Measurements from ENCODE around the gene TBC1D7. TPM values are rescaled to one million over a fixed set of nuclear protein-coding genes. Genes with fewer than 3 reads are reported as not detected.
"Not testable (repeated sequence)": the region's sequence is repeated elsewhere in the genome, so short reads cannot be mapped to it uniquely, and the experiment has no call there.

The TBC1D7 gene
- total RNA-seq, 4 donors from 2014 or later: 5.5 to 12.5 (median 8.4) TPM

DNA sequence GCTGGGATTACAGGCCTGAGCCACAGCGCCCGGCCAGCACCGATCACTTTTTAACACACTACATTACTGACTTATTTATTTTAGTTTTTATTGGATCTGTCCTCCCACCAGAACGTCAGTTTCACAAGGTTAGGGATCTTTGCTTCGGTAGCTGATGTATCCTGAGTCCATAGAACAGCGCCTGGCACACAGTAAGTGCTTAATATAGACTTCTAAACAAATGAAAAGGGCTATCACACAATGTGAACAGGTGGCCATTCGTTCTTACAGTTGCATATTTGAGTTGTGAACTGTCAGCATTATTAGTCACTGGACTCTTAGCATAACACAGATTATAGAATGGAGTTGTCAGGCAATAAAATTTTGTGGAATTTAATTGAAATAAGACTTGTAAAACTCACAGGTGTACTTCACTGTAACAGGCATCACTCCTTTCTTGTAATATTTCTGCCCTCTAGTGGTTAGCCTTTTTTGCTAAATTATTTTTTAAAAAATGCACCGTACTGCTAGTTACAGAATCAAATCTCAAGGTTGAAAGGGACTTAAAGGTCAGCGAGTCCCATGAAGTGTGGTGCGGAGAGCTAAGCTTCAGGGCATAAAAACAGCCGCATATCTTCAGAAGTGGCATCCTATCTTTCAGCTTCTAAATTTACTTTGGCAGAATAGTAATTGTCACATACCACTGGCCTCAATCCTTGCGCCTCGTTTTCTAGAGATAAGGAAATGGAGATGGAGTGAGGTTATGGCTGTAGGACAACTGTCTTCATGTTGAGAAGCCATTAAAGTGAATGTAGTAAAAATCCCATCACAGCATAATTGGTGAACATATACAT lies 3.4 kb upstream of the TBC1D7 start:
- no peak overlapping the region for H3K27ac ChIP-seq (replicated peaks in 1 of 4)
- peaks cover 14 to 20% (median 17%) of the 10 kb centered on the region in 4 donors for H3K4me1 ChIP-seq
- no peak overlapping the region for H3K4me3 ChIP-seq
- H3K27me3 ChIP-seq: no peaks in the 10 kb centered on the region
- WGBS: 59% methylated on average over 13 of the region's 13 CpGs
- H3K9me3 ChIP-seq: no peaks in the 10 kb centered on the region
- TF ChIP-seq, protein P1, sequence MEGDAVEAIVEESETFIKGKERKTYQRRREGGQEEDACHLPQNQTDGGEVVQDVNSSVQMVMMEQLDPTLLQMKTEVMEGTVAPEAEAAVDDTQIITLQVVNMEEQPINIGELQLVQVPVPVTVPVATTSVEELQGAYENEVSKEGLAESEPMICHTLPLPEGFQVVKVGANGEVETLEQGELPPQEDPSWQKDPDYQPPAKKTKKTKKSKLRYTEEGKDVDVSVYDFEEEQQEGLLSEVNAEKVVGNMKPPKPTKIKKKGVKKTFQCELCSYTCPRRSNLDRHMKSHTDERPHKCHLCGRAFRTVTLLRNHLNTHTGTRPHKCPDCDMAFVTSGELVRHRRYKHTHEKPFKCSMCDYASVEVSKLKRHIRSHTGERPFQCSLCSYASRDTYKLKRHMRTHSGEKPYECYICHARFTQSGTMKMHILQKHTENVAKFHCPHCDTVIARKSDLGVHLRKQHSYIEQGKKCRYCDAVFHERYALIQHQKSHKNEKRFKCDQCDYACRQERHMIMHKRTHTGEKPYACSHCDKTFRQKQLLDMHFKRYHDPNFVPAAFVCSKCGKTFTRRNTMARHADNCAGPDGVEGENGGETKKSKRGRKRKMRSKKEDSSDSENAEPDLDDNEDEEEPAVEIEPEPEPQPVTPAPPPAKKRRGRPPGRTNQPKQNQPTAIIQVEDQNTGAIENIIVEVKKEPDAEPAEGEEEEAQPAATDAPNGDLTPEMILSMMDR (IDR thresholded peaks at IDR 0.05): peak; percentile 53 to 69 (median 64)
- TF ChIP-seq POLR2AphosphoS5 (IDR thresholded peaks at IDR 0.05): no peak
- intact Hi-C loops (cut with DNase I): loop anchor here (2.0 to 5.0 kb wide), 2 partner anchors 139 to 419 kb away; no protein-coding TSS in a partner anchor
- no peak for DNase-seq (ENCODE audit: extremely low spot score)
- H3K36me3 ChIP-seq: no peaks in the 10 kb centered on the region

DNA sequence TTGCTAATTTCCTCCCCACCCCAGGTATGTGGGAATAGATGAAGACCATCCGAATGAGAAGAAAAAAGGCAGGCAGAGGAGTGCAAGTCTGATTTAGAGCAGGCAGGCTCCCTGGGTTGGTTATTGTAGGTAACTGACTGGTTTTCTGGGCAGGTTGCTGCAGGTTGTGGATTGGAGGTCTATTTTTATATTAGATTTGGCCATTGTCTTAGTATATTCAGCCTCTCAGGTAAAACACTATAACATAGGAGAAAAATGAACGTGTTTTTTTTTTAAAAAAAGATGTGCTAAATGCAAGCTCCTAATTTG lies 492 bp upstream of the TBC1D7 start:
- WGBS: 8% methylated on average over 2 of the region's 2 CpGs
- no peak for DNase-seq (ENCODE audit: extremely low spot score)
- Histone ChIP-seq H3K36me3 (peaks cover 6 to 24% (median 14%) of the 10 kb centered on the region in 4 donors), H3K27ac (replicated peaks in 1 of 4) (peak overlapping the region; percentile 88 to 93 (median 90)), H3K4me1 (peaks cover 13 to 20% (median 17%) of the 10 kb centered on the region in 4 donors), H3K27me3 (no peaks in the 10 kb centered on the region), H3K9me3 (no peaks in the 10 kb centered on the region), H3K4me3 (peak overlapping the region; percentile 76 to 85 (median 79))
- TF ChIP-seq POLR2A (IDR thresholded peaks at IDR 0.05; ENCODE audit: low read depth): no peak
- no peak for TF ChIP-seq EP300 (IDR thresholded peaks at IDR 0.05)
- TF ChIP-seq POLR2AphosphoS5 (IDR thresholded peaks at IDR 0.05): no peak
- TF ChIP-seq, protein P1 (IDR thresholded peaks at IDR 0.05): no peak
- intact Hi-C loops (cut with DNase I): no loop called here

DNA sequence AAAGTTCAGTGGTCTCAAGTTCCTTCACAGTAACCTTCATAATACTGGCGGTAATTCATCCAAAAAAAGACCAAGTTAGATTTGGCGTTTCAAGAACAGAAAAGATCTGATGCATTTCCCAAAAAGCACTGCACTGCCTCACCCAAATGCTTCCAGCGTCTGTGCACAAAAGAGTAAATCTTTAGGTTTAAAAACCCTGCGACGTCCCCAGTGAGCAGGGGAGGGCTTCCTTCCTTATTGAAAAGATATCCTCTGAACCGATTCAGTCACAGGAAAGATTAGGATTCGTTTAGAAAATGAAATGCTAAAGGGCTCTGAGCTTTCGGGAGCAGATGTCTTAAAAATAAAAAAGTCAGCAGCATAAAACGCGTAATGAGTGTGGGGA lies 654 bp downstream of the TBC1D7 start:
- under 1% methylated on average over 10 of the region's 10 CpGs for WGBS
- intact Hi-C loops (cut with DNase I): no loop called here
- DNase-seq (ENCODE audit: extremely low spot score): peak; percentile 89
- Histone ChIP-seq H3K27ac (replicated peaks in 1 of 4) (peak overlapping the region; percentile 88 to 93 (median 90)), H3K36me3 (peaks cover 6 to 32% (median 24%) of the 10 kb centered on the region in 4 donors), H3K4me3 (peak overlapping the region; percentile 76 to 85 (median 79)), H3K27me3 (no peaks in the 10 kb centered on the region), H3K4me1 (peaks cover 13 to 20% (median 17%) of the 10 kb centered on the region in 4 donors), H3K9me3 (no peaks in the 10 kb centered on the region)
- TF ChIP-seq, protein P1 (IDR thresholded peaks at IDR 0.05): no peak
- no peak for TF ChIP-seq EP300 (IDR thresholded peaks at IDR 0.05)
- no peak for TF ChIP-seq POLR2AphosphoS5 (IDR thresholded peaks at IDR 0.05)
- TF ChIP-seq POLR2A (IDR thresholded peaks at IDR 0.05; ENCODE audit: low read depth): no peak

DNA sequence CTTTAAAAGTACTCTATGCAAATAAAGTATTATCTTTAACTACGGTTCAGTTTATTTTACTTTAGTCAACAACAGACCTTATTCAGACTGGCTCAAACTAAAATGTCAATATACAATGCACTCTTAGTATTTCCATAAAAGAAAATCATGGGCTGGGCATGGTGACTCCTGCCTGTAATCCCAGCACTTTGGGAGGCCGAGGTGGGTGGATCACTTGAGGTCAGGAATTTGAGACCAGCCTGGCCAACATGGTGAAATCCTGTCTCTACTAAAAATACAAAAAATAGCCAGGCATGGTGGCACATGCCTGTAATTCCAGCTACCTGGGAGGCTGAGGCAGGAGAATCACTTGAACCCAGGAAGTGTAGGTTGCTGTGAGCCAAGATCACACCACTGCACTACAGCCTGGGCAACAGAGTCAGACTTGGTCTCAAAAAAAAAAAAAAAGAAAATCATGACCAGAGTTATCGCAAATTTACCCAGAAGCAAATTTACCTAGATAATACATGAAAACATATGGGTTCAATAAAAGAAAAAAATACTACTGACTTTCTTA lies 2.2 kb downstream of the TBC1D7 start:
- H3K4me3 ChIP-seq; H3K27me3 ChIP-seq; DNase-seq (ENCODE audit: extremely low spot score); intact Hi-C loops (cut with DNase I); H3K9me3 ChIP-seq; H3K27ac ChIP-seq (replicated peaks in 1 of 4): not testable (repeated sequence)
- peaks cover 13 to 20% (median 17%) of the 10 kb centered on the region in 4 donors for H3K4me1 ChIP-seq
- WGBS: 91% methylated on average over 3 of the region's 3 CpGs
- H3K36me3 ChIP-seq: peaks cover 12 to 47% (median 39%) of the 10 kb centered on the region in 4 donors

DNA sequence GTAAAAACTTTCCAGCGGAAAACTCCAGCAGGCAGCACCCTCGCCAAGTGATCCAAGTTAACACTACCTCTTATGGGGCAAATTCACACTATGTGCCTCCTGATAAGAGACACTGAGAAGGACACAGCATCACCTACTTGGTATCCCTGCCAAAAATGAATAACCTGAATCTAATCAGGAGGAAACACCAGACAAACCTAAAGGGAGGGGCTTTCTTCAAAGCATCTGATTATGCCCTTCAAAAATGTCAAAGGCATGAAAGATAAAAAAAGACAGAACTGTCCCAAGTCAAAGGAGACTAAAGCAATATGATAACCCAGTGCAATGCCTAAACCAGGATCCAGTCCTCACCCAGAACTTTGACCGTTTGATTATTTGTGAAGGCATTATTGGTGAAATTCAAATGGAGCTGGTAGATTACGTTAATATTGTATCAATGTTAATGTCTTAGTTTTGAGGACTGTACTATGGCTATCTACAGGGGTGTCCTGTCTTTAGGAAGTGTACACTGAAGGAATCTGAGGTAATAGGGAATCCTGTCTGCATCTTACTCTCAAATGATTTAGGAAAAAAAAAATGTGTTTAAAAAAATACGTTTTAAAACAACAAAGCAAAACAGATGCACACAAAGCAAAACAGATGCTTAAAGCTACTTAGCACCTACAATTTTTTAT lies 8.3 kb downstream of the TBC1D7 start:
- intact Hi-C loops (cut with DNase I): no loop called here
- H3K4me3 ChIP-seq: no peak overlapping the region
- no peaks in the 10 kb centered on the region for H3K9me3 ChIP-seq
- no peak overlapping the region for H3K27ac ChIP-seq (replicated peaks in 1 of 4)
- no peaks in the 10 kb centered on the region for H3K4me1 ChIP-seq
- peak; percentile 42 for DNase-seq (ENCODE audit: extremely low spot score)
- WGBS: 94% methylated on average over 5 of the region's 5 CpGs
- TF ChIP-seq POLR2A (IDR thresholded peaks at IDR 0.05; ENCODE audit: low read depth) (no peak), POLR2AphosphoS5 (IDR thresholded peaks at IDR 0.05) (no peak)
- TF ChIP-seq, protein P1 (IDR thresholded peaks at IDR 0.05): no peak
- peaks cover 60 to 99% (median 89%) of the 10 kb centered on the region in 4 donors for H3K36me3 ChIP-seq
- no peaks in the 10 kb centered on the region for H3K27me3 ChIP-seq

Measured in esophagus muscularis mucosa (tissue), 4 donors.